Activated CD4-positive, alpha-beta T cell treated with anti-CD3 and anti-CD28 coated beads for 1 hour (primary cell): ENCODE measurements around the gene ACVR2B.

Experiments
- DNase-seq: peaks from one replicate; pipeline ENCODE4 v3.0.0-alpha.2; 2020

ACVR2B gene

DNA sequence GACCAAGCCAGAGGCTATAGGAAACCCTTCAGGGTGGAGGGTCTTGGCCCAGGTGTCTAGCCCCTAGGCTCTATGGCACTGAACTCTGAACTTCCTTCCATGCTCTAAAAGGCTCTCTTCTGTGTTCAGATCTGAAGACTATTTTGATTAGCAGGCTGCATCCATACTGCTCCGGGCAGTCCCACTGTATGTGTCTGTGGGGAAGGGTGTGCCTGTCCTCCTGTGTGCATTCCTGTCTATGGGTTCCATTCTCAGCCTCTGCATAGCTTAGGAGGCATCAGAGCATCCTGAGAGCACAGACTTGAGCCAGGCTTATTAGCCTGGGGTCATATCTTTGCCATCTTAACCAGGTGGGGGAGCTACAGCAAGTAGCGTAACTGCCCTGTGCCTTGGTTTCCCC lies 80.5 kb downstream of the ACVR2B start:
- no peak for DNase-seq

GRCh38 chr3:38534604-38535003 lies 80.9 kb downstream of the ACVR2B start:
- no peak for DNase-seq

GRCh38 chr3:38536671-38537070 lies 83.0 kb downstream of the ACVR2B start:
- DNase-seq = no peak

DNA sequence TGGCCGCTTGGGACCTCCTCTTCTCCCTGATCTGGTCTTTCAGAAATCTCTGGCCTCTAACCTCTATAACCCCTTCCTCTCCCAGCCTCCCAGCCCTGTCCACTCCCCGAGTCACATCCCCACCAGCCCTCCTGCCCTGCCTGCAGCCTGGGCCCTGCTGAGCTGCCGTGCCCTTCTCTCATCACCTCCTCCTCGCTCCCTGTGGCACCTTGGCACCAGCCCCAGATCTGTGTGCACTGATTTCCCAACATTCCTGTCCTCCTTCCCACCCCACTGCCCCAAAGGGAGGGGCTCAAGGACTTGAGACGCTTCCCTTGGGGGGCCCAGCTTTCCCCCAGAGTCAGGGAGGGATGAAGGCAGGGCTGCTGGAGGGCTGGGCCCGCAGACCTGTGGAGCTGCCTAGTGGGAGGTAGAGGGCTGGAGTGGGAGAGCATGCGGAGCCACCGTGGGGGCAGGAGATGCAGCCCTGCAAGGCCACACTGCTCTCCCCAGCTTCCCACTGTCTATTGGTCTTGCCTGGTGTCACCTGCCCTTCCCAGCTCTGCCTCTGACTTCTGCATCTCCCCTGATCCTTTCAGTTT lies 85.2 kb downstream of the ACVR2B start:
- DNase-seq = no peak

GRCh38 chr3:38541806-38542205 lies 88.1 kb downstream of the ACVR2B start:
- DNase-seq = no peak
